Measurements from ENCODE around the gene ARFGEF3.

ARFGEF3 gene

GRCh38 chr6:138241381-138241780, 79.6 kb downstream of the ARFGEF3 start:
- DNase-seq (ENCODE audit: low read depth): no peak

DNA sequence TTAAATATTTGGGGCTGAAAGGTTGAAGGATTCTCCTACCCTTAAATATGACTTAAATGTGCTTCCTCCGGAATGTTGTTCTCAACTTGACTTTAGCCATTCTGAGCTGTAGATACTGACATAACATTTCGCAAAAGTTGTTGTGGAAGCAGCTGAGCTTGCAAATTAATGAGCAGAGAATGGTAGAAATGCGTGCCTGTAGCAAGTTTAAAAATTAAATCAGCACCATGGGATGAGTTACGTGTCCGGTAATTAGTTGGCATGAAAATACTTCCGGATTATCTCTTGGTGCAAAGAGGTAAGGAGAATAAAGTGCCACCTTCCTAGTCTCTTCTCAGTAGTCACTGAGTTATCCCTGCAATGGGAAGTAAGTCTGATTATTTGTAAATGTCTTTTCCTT, 80.2 kb downstream of the ARFGEF3 start:
- no peak for DNase-seq (ENCODE audit: low read depth)

DNA sequence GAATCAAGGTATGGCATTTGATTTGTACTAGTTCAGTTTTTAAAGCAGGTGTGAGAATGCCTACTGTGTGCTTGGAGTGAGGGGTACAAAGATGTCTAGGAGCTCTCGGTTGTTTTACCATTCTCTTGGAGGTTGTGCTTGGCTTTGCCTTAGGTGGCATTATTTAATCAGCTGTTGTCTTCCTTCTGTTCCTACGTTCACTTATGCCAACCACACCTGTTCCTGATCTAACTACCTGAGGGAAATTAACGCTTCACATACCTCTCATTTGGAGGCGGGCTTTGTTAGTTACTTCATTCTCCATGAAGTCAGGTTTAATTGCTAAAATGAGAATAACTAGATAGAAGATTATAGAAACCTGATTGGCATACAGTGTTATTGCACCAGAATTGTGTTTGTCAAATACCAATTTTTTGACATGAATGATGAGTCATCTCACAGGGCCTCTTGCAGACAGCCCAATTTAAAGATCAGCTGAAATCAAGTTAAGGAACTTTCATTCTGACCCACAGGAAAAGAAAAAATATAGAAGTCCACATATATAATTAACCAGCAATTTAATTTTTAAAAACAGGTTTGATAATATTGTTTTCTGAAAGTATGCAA, 81.4 kb downstream of the ARFGEF3 start:
- DNase-seq (ENCODE audit: low read depth): no peak

GRCh38 chr6:138245751-138246150, 84.0 kb downstream of the ARFGEF3 start:
- DNase-seq (ENCODE audit: low read depth): no peak

DNA sequence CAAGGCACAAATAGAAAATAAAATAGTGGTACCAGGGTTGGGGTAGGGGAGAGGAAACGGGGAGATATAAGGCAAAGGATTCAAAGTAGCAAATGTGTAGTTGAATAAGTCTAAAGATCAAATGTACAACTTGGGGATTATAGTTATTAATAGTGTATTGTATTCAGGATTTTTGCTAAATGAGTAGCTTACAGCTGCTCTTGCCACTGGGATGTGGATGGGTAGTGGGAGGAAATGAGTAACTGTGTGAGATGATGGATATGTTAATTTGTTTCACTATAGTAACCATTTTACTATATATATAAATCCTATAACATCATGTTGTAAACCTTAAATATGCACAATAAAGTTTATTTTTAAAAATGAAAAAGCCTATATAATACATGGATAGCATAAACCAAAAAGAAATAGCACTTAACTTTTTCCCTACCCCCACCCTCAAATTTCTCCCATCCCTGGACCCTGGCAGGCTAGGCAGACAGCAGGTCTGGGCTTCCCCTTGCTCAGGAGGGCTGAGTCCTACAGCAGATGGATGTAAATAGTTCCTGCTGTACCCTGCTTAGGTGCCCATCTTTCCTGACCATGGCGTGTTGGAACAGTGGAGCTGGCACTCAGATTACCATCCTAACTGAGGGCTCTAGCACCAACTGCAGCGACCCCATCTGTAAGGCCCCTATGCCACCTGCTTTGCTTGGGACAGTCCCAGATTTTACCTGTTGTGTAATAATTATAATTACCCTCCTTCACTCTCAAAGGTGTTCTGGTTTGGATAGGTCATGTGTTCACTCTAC, 85.1 kb downstream of the ARFGEF3 start:
- DNase-seq (ENCODE audit: low read depth): no peak

- DNase-seq (ENCODE audit: low read depth): no peak
Measured at GRCh38 chr6:138248011-138248410, 86.3 kb downstream of the ARFGEF3 start.

- DNase-seq (ENCODE audit: low read depth): no peak
Measured at GRCh38 chr6:138248878-138249277, 87.1 kb downstream of the ARFGEF3 start.

- DNase-seq (ENCODE audit: low read depth): no peak
Measured at GRCh38 chr6:138250053-138250452, 88.3 kb downstream of the ARFGEF3 start.

DNA sequence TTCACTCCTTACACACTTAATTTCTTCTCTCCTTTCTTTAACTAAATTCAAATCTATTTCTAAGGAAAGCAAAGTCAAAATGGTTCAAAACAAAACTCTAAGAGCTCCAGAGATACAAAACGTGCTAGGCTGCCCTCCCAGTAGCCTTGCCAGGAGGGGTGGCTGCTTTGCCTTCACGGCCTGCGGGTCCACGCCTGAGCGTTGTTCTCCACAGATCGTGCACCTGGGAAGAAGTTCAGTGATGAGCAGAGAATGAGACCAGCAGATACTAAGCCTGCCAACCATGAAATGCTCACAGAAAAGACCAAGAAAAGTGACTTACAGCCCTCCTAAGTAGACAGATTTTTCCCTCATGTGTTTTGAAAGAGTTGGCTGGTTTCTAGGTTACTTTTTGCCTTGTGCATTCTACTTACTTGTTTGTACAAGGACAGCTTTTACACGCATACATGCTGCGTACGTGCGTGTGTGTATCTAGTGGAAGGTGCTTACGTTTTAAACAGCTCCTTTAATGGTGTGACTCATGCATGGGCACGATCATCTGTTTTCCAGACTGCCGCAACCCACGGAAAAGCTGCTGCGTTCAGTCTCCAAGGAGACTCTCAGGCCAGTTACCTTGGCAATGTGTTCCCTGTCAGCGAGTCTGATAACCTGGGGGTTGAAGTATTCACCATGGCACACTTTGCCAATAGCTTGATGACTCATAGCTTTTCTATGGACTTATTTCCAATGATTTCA, 88.9 kb downstream of the ARFGEF3 start:
- DNase-seq (ENCODE audit: low read depth): no peak

- no peak for DNase-seq (ENCODE audit: low read depth)
Measured at GRCh38 chr6:138253731-138254130, 92.0 kb downstream of the ARFGEF3 start.

- no peak for DNase-seq (ENCODE audit: low read depth)
Measured at GRCh38 chr6:138255443-138255842, 93.7 kb downstream of the ARFGEF3 start.

GRCh38 chr6:138257638-138258040, 95.9 kb downstream of the ARFGEF3 start:
- DNase-seq (ENCODE audit: low read depth): no peak

GRCh38 chr6:138258197-138258596, 96.5 kb downstream of the ARFGEF3 start:
- no peak for DNase-seq (ENCODE audit: low read depth)

GRCh38 chr6:138258991-138259390, 97.3 kb downstream of the ARFGEF3 start:
- DNase-seq (ENCODE audit: low read depth): no peak

- no peak for DNase-seq (ENCODE audit: low read depth)
Measured at GRCh38 chr6:138261116-138261780, 99.5 kb downstream of the ARFGEF3 start.

DNA sequence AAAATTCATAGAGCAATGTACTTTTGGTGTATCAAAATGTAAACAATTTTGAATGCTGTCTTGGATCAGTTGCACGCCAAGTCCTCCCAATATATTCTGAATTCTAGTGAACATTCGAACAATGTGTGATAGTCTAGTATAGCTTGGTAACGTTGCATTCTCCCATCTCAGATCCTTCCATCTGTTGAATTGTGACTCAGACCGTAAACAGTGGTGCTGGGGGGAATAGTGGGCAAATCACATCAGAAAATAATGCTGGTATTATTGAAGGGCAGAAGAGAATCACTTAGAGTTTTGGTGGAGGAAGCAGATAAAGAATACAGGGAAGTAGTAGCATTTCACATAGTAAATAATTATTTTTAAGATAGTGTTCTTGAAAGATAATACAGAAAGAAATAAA, 102.2 kb downstream of the ARFGEF3 start:
- DNase-seq (ENCODE audit: low read depth): no peak

DNA sequence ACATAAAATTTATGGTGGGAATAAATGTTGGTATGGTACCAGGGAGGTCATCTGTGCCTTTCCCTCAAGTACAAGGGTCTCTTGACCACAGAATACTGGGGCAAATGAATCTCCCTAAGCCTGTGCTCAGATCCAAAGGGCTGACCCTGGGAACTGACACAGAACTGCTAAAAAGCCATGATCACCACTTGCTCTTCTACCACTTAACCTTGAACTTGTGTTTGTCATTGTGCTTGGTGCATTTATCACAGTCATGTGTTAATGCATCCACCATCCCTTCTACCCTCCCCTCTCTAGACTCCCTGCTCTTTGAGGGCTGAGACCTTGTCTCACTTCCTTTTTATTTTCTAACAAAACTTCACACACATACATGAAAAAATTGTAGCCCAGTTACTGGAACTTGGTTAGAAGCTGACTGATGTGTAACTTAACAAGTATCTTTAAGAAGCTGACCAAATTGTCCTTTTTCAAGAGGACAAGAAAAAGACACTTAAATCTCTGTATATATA, 102.7 kb downstream of the ARFGEF3 start:
- no peak for DNase-seq (ENCODE audit: low read depth)

GRCh38 chr6:138266095-138266494, 104.4 kb downstream of the ARFGEF3 start:
- no peak for DNase-seq (ENCODE audit: low read depth)

DNA sequence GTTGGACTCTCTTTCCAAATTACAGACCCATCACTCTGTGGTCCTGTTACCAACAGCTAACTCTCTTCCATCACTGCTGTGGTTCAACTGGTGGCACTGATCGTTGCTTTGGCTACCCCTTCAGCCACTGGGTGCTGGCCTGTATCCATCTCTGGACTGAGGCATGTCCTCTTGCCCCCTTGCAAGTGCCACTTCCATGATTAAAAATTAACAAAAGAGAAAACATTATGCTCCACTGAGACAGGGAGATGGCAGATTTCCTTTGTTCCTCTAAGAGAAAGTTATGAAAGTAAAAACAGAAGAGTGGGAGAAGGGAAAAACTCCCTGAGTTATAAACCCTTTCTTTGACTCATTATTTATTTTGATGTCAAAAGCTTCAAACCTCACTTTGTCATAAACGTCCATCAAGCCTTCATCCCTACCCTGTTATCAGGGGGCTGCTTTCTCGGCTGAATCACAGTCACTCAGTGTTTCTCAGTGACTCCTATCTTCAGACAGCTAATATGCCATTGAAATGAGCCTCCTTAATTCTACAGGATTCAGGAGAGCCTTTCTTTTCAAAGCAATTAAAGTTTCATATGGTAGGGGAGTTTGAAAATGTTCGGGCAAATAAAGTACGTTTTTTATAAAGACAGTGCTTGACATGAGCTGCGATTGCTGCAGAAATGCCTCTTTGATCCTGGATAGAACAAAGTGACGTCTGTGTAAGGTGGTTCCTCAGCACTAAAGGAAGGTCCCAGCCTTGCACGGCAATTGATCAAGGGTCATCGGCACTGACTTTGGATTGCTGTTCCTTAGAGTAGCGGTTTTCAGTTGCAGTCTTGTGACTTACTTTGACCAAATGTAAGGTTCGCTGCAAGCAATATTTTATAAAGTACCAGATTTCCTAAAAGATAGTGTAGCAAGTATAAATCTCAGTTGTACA, 106.5 kb downstream of the ARFGEF3 start:
- DNase-seq (ENCODE audit: low read depth): no peak

- DNase-seq (ENCODE audit: low read depth): no peak
Measured at GRCh38 chr6:138271451-138271850, 109.7 kb downstream of the ARFGEF3 start.

Data from stimulated activated CD8-positive, alpha-beta memory T cell treated with anti-CD3 and anti-CD28 coated beads, Interleukin-4, amount 100 ng/mL, for 24 hours (primary cell).